ENCODE results near the gene NRP1. TPM values are rescaled to one million over a fixed set of nuclear protein-coding genes. Genes with fewer than 3 reads are reported as not detected.

Gene NRP1
- total RNA-seq, 1 donor from 2014 or later: 122 TPM

DNA sequence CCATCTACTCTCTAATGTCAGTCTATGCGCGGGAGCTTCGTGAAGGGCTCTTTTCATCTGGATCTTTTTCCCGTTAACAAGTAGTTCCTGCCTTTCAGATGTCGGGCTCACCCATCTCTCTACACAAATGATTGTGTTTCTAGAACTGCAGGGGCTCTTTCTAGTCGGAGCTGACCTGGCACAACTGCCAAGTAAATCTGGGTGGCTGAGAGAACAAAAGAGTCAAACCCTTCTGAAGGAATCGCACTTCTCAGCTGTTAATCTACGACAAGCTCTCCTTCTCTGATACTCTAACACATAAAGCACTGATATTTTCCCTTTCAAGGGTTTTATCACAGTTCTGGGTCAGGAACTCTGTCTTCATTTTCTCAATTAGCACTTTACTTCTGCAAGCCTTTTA, 144.7 kb downstream of the NRP1 start:
- peaks cover 0 to 9% of the 10 kb centered on the region in 2 donors for H3K4me1 ChIP-seq
- TF ChIP-seq, protein P1, sequence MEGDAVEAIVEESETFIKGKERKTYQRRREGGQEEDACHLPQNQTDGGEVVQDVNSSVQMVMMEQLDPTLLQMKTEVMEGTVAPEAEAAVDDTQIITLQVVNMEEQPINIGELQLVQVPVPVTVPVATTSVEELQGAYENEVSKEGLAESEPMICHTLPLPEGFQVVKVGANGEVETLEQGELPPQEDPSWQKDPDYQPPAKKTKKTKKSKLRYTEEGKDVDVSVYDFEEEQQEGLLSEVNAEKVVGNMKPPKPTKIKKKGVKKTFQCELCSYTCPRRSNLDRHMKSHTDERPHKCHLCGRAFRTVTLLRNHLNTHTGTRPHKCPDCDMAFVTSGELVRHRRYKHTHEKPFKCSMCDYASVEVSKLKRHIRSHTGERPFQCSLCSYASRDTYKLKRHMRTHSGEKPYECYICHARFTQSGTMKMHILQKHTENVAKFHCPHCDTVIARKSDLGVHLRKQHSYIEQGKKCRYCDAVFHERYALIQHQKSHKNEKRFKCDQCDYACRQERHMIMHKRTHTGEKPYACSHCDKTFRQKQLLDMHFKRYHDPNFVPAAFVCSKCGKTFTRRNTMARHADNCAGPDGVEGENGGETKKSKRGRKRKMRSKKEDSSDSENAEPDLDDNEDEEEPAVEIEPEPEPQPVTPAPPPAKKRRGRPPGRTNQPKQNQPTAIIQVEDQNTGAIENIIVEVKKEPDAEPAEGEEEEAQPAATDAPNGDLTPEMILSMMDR (IDR thresholded peaks at IDR 0.05): no peak
- H3K27me3 ChIP-seq: no peaks in the 10 kb centered on the region
- DNase-seq (ENCODE audit: low spot score in 2 of 2): no peak
- no peak overlapping the region for H3K4me3 ChIP-seq
- H3K27ac ChIP-seq: no peak overlapping the region
- H3K9me3 ChIP-seq: no peaks in the 10 kb centered on the region
- intact Hi-C loops (cut with DNase I): loop anchor here (10.0 kb wide), 1 partner anchor 1085 kb away; no protein-coding TSS in a partner anchor
- H3K36me3 ChIP-seq: peaks cover 4 to 14% of the 10 kb centered on the region in 2 donors

DNA sequence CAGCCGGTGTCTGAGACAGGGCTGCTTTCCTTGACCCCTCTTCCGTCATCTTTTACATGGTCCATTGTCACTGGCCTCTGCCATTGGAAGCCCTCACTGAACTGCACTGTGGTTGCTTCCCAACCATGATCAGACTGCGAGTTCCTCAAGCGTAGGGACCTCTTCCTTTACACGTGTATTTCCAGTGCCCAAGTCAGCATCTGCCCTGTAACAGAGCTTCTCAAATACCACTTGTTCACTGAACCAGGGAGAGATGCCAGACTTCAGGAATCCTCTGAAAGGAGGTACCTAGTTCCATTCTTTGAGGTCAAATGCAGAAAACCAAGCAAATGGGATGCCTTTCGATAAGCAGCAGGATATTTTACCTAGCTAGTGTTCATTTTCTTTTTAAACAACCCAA, 145.1 kb downstream of the NRP1 start:
- Histone ChIP-seq H3K27ac (no peak overlapping the region), H3K9me3 (no peaks in the 10 kb centered on the region), H3K4me3 (no peak overlapping the region), H3K27me3 (no peaks in the 10 kb centered on the region), H3K36me3 (peaks cover 4 to 15% of the 10 kb centered on the region in 2 donors), H3K4me1 (peaks cover 0 to 9% of the 10 kb centered on the region in 2 donors)
- intact Hi-C loops (cut with DNase I): no loop called here
- TF ChIP-seq, protein P1 (IDR thresholded peaks at IDR 0.05): no peak
- DNase-seq (ENCODE audit: low spot score in 2 of 2): no peak

DNA sequence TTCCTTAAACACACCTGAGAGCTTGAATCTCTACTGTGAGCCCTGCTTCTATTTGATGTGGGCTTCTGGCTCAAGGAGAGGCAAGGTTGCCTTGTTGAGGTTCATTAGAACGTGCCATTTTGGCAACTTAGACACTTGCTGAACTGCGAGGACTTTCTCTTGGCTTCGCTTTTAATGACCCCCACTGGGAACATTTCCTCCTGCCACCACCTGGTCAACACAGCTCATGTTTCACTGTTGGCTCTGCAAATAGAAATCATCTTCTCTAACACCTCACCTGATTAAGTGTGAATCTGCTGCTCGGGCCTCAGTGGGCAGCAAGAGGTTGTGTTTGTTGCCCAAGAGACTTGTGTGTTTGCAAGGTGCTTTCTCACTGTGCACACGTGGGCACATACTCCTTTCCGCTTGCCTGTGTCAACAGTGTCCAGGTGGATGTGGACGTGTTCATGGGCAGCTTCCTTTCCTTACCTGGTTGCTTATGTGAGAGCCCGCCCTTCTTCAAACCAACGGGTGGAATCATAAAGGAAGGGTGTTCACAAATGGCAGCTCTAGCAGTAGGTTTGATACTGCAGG, 147.0 kb downstream of the NRP1 start:
- intact Hi-C loops (cut with DNase I): no loop called here
- H3K36me3 ChIP-seq: peaks cover 4 to 26% of the 10 kb centered on the region in 2 donors
- H3K4me3 ChIP-seq: no peak overlapping the region
- TF ChIP-seq, protein P1 (IDR thresholded peaks at IDR 0.05): no peak
- H3K27me3 ChIP-seq: no peaks in the 10 kb centered on the region
- no peak for DNase-seq (ENCODE audit: low spot score in 2 of 2)
- H3K27ac ChIP-seq: no peak overlapping the region
- H3K4me1 ChIP-seq: no peaks in the 10 kb centered on the region
- no peaks in the 10 kb centered on the region for H3K9me3 ChIP-seq

DNA sequence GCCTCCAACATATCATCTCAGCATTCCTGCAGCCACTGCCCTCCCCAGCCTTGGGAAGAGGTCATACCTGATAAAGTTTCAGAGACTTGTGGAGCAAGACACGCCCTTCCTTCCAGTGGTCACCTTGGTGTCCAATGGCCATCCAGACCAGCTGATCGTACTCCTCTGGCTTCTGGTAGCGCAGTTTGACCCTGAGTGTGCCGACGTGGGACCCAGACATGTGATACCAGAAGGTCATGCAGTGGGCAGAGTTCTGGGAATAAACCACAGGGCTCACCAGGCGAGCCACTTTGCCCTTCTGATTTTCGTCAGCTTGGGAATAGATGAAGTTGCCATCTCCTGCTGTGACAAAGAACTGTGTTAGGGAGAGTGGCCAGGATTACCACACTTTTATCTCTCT, 148.3 kb downstream of the NRP1 start:
- Histone ChIP-seq H3K9me3 (no peaks in the 10 kb centered on the region), H3K4me1 (no peaks in the 10 kb centered on the region), H3K27me3 (no peaks in the 10 kb centered on the region), H3K27ac (no peak overlapping the region), H3K36me3 (peaks cover 11 to 26% of the 10 kb centered on the region in 2 donors), H3K4me3 (no peak overlapping the region)
- TF ChIP-seq, protein P1 (IDR thresholded peaks at IDR 0.05): no peak
- intact Hi-C loops (cut with DNase I): no loop called here
- no peak for DNase-seq (ENCODE audit: low spot score in 2 of 2)

DNA sequence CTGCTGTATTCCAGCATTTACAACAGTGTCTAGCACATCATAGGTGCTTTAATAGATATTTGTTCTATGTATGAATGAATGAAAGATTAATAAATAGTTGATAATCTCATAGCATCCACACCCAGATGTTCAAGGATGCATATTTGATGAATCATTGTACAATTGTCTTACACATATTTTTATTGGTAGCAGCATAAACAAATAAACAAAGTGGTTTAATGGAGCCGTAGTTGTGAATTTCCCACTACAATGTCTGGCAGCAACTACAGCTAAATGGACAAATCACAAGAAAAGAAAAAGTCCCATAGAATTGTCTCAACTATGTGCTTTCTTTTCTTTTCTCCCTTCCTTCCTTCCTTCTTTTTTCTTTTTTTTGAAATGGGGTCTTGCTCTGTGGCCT, 150.8 kb downstream of the NRP1 start:
- H3K4me1 ChIP-seq: peaks cover 0 to 6% of the 10 kb centered on the region in 2 donors
- H3K4me3 ChIP-seq: no peak overlapping the region
- DNase-seq (ENCODE audit: low spot score in 2 of 2): no peak
- TF ChIP-seq, protein P1 (IDR thresholded peaks at IDR 0.05): no peak
- H3K36me3 ChIP-seq: peaks cover 12 to 22% of the 10 kb centered on the region in 2 donors
- no peaks in the 10 kb centered on the region for H3K9me3 ChIP-seq
- intact Hi-C loops (cut with DNase I): no loop called here
- H3K27ac ChIP-seq: no peak overlapping the region
- no peaks in the 10 kb centered on the region for H3K27me3 ChIP-seq

DNA sequence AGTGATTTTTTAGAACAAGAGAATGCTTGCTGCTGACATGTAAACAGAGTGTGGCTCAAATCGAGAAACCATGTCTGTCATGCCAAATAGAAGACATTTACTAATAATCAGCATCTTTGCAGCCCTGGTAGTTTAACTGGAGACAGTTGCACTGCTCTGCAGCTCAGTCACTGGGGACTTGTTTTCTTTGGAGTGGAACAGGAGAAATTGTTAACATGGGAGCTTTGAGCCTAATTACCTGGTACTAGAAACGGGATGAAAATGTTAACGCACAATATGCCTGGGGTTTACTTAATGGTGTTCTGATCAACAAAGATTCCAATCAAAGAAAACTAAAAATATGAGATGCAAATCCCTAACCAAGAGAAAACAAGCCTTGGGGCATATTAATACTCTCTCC, 153.5 kb downstream of the NRP1 start:
- intact Hi-C loops (cut with DNase I): no loop called here
- Histone ChIP-seq H3K27ac (no peak overlapping the region), H3K4me1 (peaks cover 0 to 12% of the 10 kb centered on the region in 2 donors), H3K4me3 (no peak overlapping the region), H3K27me3 (no peaks in the 10 kb centered on the region), H3K9me3 (no peaks in the 10 kb centered on the region), H3K36me3 (peaks cover 8 to 22% of the 10 kb centered on the region in 2 donors)
- no peak for DNase-seq (ENCODE audit: low spot score in 2 of 2)
- TF ChIP-seq, protein P1 (IDR thresholded peaks at IDR 0.05): no peak
